Muscle of arm (tissue), 12 donors: Measurements from ENCODE around the gene LIMS1. TPM values are rescaled to one million over a fixed set of nuclear protein-coding genes. Genes with fewer than 3 reads are reported as not detected.
"Not testable (repeated sequence)": the region's sequence is repeated elsewhere in the genome, so short reads cannot be mapped to it uniquely, and the experiment has no call there.

ENCODE experiments used
- DNase-seq: peaks from one replicate; pipeline ENCODE4 v3.0.0-alpha.2; 2013
- polyA plus RNA-seq, 12 donors: library from polyadenylated mRNA; unstranded; fragments of 120-200 nt; gene quantifications; one replicate each; pipeline ENCODE4 v1.2.1, GENCODE V29; 2013; ENCODE audit not compliant: insufficient read length in 12 of 12

Gene LIMS1
- polyA plus RNA-seq, 12 donors, result 42.9 to 63.8 (median 50.8) TPM; not detected in 1

DNA sequence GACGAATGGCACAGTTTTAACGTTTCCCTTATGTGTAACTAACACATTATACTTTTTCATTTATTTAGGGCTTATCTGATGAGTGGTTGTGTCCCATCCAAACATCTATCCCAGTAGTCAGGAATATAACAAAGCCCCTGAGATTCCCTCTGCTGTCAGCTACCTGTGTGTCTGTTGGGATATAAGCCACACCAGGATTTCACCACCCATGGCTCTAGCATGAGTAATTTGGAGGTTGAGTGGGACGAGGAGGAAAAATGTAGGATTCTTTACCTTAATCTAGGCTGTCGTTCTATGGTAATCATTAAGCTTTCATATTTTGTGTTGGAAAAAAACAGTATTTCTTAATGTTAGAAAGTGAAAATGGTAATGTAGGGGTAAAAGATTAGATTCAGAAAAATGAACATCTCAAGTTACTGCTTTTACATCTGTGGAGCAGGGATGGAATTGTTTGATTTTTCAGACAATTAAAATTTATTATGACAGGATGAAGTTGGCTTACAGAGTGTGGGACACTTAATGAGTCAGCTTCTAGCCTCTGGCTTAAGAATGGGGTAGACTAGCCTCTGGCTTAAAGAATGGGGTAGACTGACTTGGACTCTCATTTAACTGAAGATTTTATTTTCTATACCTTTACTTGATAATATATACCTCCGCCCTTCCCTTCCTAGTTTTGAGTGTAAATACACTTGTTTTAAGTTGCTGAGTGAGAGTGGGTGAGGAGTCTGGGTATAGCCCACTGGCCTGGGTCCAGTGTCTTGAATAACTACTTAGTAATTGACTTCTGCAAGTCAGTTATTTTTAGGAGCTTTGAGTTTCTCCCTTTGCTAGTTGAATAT, 96.5 kb downstream of the LIMS1 start:
- DNase-seq, result no peak

GRCh38 chr2:108632332-108633160, 98.3 kb downstream of the LIMS1 start:
- no peak for DNase-seq

DNA sequence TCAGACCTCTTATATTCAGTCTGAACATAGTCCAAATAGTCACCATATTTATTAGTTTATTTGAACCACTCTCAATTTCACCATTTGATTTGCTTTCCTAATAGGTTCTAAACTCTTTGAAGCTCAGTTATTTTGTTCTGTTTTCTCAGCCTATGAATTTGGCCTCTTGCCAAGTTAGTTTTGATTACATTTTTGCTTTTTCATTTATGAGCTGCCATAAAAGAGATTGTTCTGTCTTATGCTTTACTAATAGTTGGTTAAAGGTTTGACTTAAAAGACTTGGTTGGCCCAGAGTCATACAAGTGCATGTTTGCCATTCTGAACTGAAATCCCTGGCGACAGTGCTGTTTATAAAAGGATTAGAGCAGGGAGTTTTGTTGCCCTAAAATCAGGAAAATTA, 99.1 kb downstream of the LIMS1 start:
- no peak for DNase-seq

- DNase-seq, result no peak
These were observed 99.7 kb downstream of the LIMS1 start for GRCh38 chr2:108634011-108634410.

- no peak for DNase-seq
These were observed 100.4 kb downstream of the LIMS1 start for GRCh38 chr2:108634576-108635160.

GRCh38 chr2:108635630-108636354, 101.5 kb downstream of the LIMS1 start:
- DNase-seq, result no peak

DNA sequence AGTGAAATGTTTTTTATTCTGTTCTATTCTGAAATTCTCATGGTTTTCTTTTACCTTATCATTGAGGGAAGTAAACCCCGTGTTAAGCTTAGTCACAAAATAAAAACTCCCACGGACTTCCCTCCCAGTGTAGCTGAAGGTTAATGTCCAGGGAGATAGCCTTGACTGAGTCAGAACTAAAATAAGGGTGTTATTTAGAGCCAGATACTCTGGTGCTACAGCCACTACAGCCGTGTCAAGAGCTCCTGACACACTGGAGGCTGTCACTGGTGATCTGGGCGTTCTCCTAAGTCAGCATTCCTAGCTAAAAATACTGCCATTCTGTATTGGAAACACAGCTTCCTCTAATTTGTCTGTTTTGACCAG, 103.0 kb downstream of the LIMS1 start:
- no peak for DNase-seq

- DNase-seq, result no peak
These were observed 106.5 kb downstream of the LIMS1 start for GRCh38 chr2:108640731-108641130.

GRCh38 chr2:108641756-108642155, 107.5 kb downstream of the LIMS1 start:
- no peak for DNase-seq

DNA sequence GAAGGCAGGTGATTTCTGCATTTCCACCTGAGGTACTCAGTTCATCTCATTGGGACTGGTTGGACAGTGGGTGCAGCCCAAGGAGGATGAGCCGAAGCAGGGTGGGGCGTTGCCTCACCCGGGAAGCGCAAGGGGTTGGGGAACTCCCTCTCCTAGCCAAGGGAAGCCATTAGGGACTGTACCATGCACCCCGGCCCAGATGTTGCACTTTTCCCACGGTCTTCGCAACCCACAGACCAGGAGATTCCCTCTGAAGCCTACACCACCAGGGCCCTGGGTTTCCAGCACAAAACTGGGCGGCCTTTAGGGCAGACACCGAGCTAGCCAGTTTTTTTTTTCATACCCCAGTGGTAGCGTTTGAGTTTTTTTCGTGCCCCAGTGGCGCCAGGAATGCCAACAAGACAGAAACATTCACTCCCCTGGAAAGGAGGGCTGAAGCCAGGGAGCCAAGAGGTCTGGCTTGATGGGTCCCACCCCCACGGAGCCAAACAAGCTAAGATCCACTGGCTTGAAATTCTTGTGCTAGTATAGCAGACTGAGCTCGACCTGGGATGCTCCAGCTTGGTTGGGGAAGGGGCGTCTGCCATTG, 109.1 kb downstream of the LIMS1 start:
- no peak for DNase-seq

- DNase-seq, result not testable (repeated sequence)
These were observed 109.6 kb downstream of the LIMS1 start for GRCh38 chr2:108643862-108644261.

GRCh38 chr2:108644446-108644845, 110.2 kb downstream of the LIMS1 start:
- DNase-seq, result not testable (repeated sequence)

- not testable (repeated sequence) for DNase-seq
These were observed 114.5 kb downstream of the LIMS1 start for GRCh38 chr2:108648796-108649195.

GRCh38 chr2:108650465-108650864, 116.2 kb downstream of the LIMS1 start:
- not testable (repeated sequence) for DNase-seq

DNA sequence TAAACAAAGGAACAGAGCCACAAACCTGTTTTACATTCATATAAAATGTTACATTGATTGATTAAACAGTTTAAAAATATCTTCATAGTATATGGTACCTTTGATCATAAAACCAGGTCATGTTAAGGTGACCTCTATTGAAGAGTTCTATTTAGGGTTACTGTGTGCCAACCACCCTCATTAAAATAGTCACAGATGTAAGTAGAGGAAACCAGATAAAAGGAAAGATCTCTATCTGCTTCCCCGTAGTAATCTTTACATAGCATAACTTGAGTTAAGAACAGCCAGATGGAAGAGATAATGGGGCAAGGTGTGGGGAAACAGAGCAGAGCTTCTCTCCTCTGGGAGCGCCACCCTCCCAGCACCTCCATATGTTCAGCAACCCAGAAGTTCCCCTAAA, 117.2 kb downstream of the LIMS1 start:
- DNase-seq, result not testable (repeated sequence)

GRCh38 chr2:108652187-108652931, 118.1 kb downstream of the LIMS1 start:
- not testable (repeated sequence) for DNase-seq

DNA sequence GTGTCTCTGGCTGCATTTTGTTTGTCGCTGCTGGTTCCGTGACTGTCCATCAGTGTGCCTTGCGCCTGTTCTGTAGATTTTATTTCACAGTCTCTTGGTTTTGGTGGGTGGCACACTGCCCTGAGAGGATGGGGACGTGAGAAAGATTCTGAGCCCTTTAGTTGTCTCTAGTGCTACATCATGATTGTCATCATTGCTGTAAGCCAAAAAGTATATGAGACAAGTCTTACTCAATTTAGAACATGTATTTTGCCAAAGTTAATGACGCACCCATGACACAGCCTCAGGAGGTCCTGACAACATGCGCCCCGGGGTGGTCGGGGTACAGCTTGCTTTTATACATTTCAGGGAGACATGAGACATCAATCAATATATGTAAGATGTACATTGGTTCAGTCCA, 119.2 kb downstream of the LIMS1 start:
- DNase-seq, result not testable (repeated sequence)

DNA sequence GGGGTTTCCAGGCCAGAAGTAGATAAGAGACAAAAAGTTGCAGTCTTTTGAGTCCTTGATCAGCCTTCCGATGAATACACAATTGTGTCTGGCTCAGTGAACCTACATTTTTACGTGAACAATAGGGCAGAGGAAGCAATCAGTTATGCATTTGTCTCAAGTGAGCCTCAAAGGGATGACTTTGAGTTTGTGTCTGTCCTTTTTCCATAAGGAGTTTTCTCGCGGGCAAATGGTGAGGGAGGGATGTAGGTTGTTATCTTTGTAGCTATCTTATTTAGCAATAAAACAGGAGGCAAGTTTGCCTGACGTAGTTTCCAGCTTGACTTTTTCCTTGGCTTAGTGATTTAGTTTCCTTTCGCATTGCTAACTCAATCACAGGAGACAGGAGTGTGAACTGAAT, 119.6 kb downstream of the LIMS1 start:
- not testable (repeated sequence) for DNase-seq

DNA sequence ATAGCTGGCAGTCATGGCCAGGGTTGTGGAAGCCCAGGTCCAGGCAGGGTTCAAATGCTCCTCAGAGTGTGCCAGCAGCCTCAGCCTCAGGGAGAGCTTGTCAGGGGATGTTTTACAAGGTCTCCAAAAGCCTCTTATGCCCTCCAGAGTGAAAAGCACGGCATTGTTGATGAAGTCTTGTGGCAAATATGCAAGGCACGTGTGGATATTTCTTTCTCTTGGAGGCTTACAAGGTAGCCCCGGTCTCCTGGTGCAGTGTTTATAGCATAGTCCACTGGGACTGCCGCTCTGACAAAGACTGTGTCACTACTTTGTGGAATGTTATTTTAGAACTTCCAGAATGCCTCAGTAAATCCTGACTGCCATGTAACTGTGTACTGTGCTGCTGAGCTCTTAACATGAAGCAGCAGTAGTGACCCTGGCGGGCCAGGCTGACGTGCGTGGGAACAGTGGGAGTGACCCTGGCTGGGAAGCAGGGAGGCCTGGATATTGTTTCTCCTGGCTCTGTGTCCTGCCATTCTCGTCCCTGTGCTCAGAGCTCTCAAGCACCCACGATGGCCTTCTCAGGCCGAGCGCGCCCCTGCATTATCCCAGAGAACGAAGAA, 120.4 kb downstream of the LIMS1 start:
- DNase-seq, result not testable (repeated sequence)

GRCh38 chr2:108655270-108655669, 121.0 kb downstream of the LIMS1 start:
- DNase-seq, result not testable (repeated sequence)
